ENCODE results near the gene ZNF75A. TPM values are rescaled to one million over a fixed set of nuclear protein-coding genes. Genes with fewer than 3 reads are reported as not detected.

The ZNF75A gene
- total RNA-seq, 4 donors from 2014 or later, result 24.0 to 28.2 (median 25.7) TPM

DNA sequence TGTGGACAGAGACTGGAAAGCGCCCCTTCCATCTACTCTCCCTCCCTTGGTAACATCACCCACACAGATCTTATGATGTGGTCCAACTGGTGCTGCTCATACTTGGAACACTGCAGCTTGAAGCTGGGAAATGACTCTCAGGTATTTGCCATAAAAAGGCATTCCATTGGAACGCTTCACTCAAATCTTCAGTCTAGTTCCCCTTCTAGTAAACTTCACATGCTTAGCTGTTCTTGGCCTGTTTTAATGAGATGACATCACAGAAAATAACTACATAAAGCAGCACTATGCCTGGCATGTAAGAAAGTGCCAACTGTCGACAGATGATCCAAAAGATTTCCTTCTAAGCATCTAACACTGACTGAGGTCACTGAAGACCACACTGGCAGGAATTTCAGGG is 12.7 kb upstream of the ZNF75A start:
- Histone ChIP-seq H3K9me3 (peaks cover 15 to 100% (median 60%) of the 10 kb centered on the region in 4 donors), H3K27me3 (no peaks in the 10 kb centered on the region), H3K4me1 (no peaks in the 10 kb centered on the region), H3K4me3 (no peak overlapping the region), H3K36me3 (peaks cover 7 to 100% (median 38%) of the 10 kb centered on the region in 3 donors), H3K27ac (no peak overlapping the region)
- TF ChIP-seq EP300 (IDR thresholded peaks at IDR 0.05) (no peak), POLR2A (IDR thresholded peaks at IDR 0.05) (no peak)
- TF ChIP-seq, protein P1, sequence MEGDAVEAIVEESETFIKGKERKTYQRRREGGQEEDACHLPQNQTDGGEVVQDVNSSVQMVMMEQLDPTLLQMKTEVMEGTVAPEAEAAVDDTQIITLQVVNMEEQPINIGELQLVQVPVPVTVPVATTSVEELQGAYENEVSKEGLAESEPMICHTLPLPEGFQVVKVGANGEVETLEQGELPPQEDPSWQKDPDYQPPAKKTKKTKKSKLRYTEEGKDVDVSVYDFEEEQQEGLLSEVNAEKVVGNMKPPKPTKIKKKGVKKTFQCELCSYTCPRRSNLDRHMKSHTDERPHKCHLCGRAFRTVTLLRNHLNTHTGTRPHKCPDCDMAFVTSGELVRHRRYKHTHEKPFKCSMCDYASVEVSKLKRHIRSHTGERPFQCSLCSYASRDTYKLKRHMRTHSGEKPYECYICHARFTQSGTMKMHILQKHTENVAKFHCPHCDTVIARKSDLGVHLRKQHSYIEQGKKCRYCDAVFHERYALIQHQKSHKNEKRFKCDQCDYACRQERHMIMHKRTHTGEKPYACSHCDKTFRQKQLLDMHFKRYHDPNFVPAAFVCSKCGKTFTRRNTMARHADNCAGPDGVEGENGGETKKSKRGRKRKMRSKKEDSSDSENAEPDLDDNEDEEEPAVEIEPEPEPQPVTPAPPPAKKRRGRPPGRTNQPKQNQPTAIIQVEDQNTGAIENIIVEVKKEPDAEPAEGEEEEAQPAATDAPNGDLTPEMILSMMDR (IDR thresholded peaks at IDR 0.05), result no peak
- DNase-seq (ENCODE audit: low spot score in 2 of 2), result no peak
- 88 to 92% methylated on average over 3 of the region's 3 CpGs for WGBS, 2 donors

DNA sequence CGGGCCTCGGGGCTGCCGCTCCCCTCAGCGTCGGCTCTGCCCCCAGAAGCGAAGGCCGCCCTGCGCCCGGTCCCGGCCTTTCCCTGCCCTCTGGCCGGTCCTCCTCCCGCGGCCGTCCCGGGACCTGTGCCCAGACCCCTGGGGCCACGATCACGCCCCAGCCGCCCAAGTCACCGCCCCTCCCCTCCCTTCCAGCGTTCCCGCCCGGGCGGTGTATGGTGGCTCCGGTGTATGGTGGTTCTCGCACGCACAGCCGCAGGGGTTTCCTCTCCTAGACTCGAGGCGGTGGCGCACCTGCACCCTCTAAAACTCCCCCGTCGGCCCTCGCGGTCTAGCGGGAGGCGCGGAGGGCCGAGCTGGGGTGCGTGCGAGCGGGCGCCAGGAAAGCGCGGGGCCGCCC is 10.1 kb upstream of the ZNF75A start:
- H3K4me3 ChIP-seq, result no peak overlapping the region
- no peaks in the 10 kb centered on the region for H3K4me1 ChIP-seq
- WGBS, 2 donors, result 41 to 53% methylated on average over 18 to 36 of the region's 45 CpGs
- H3K27me3 ChIP-seq, result no peaks in the 10 kb centered on the region
- no peak for DNase-seq (ENCODE audit: low spot score in 2 of 2)
- H3K27ac ChIP-seq, result no peak overlapping the region
- H3K9me3 ChIP-seq, result peaks cover 1 to 100% (median 55%) of the 10 kb centered on the region in 4 donors
- H3K36me3 ChIP-seq, result peaks cover 0 to 97% (median 18%) of the 10 kb centered on the region in 3 donors
- TF ChIP-seq EP300 (IDR thresholded peaks at IDR 0.05) (no peak), POLR2A (IDR thresholded peaks at IDR 0.05) (no peak)
- TF ChIP-seq, protein P1 (IDR thresholded peaks at IDR 0.05), result no peak

DNA sequence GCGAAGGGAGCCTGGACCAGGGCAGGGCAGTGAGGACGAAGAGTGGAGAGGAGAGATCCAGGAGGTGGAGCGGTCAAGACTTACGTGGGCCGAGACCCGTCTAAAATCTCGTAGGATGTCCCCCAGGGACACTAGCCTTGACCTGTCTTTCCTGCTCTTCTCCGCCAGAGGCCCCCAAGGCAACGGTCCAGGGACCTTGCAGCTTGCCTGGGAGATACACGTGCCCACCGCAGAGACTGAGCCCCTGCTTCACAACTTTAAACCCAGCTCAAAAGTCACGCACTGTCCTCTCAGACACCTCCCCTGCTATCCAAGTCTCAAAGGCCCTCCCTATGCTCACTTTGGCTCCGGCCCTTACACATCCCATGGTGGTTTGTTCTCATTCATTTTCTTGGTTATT is 9.5 kb upstream of the ZNF75A start:
- TF ChIP-seq EP300 (IDR thresholded peaks at IDR 0.05), result no peak
- TF ChIP-seq, protein P1 (IDR thresholded peaks at IDR 0.05), result no peak
- no peak for TF ChIP-seq POLR2A (IDR thresholded peaks at IDR 0.05)
- H3K36me3 ChIP-seq, result peaks cover 0 to 97% (median 12%) of the 10 kb centered on the region in 3 donors
- peaks cover 0 to 100% (median 52%) of the 10 kb centered on the region in 4 donors for H3K9me3 ChIP-seq
- no peak overlapping the region for H3K27ac ChIP-seq
- no peaks in the 10 kb centered on the region for H3K27me3 ChIP-seq
- 51 to 54% methylated on average over 13 of the region's 13 CpGs for WGBS, 2 donors
- no peak overlapping the region for H3K4me3 ChIP-seq
- no peaks in the 10 kb centered on the region for H3K4me1 ChIP-seq
- DNase-seq (ENCODE audit: low spot score in 2 of 2), result no peak

DNA sequence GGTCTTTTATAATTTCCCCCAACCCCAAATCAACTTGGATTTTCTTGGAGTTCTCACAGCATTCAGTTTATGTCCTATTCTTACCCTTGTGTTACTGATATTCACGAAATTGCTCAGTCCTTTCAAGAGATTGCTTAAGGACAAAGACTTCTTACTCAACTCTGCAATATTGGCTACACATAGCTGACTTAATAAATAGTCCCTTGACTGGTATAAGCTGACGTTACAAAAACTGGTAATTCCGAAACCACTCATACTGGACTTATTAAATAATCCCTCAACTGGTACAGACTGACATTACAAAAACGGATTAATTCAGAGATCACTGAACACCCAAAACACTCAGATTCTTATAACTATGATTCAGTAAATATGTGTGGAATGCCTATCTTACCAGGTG is 927 bp upstream of the ZNF75A start:
- DNase-seq (ENCODE audit: low spot score in 2 of 2), result no peak
- Histone ChIP-seq H3K36me3 (peaks cover 8 to 74% (median 12%) of the 10 kb centered on the region in 3 donors), H3K9me3 (peaks cover 0 to 88% (median 33%) of the 10 kb centered on the region in 4 donors), H3K27ac (peak overlapping the region in 1 of 4 donors; percentile 88), H3K27me3 (no peaks in the 10 kb centered on the region), H3K4me3 (peak overlapping the region; percentile 65 to 85 (median 76)), H3K4me1 (peaks cover 0 to 24% (median 13%) of the 10 kb centered on the region in 4 donors)
- WGBS, 2 donors, result 64 to 73% methylated on average over 4 of the region's 4 CpGs
- no peak for TF ChIP-seq EP300 (IDR thresholded peaks at IDR 0.05)
- no peak for TF ChIP-seq POLR2A (IDR thresholded peaks at IDR 0.05)
- TF ChIP-seq, protein P1 (IDR thresholded peaks at IDR 0.05), result no peak

DNA sequence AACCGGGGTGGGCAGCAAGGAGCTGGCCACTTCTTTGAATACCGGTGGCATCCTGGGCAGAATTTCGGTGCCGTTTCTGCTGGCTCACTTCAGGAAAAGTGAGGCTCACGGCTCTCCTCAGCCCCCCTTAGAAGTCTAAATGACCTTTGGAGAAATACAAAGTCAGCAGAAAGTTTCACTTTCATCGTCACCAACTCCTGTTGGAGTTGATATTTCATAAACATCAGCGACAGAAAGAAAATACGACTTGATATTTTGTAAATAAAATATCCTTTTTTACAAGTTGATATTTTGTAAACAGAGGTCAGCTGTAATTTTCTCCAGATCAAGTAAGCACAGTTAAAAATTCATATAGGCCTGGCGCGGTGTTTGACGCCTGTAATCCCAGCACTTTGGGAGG is 781 bp downstream of the ZNF75A start:
- H3K4me1 ChIP-seq, result peaks cover 0 to 24% (median 13%) of the 10 kb centered on the region in 4 donors
- peaks cover 0 to 88% (median 33%) of the 10 kb centered on the region in 4 donors for H3K9me3 ChIP-seq
- no peak for DNase-seq (ENCODE audit: low spot score in 2 of 2)
- 63 to 65% methylated on average over 11 of the region's 11 CpGs for WGBS, 2 donors
- H3K36me3 ChIP-seq, result peaks cover 8 to 74% (median 13%) of the 10 kb centered on the region in 3 donors
- peak overlapping the region; percentile 57 to 88 (median 87) for H3K27ac ChIP-seq
- no peaks in the 10 kb centered on the region for H3K27me3 ChIP-seq
- TF ChIP-seq POLR2A (IDR thresholded peaks at IDR 0.05) (no peak), EP300 (IDR thresholded peaks at IDR 0.05) (no peak)
- H3K4me3 ChIP-seq, result peak overlapping the region; percentile 65 to 85 (median 76)

Measured in tibial nerve (tissue), 4 donors.